HepG2 (cell line): ENCODE data around the gene THADA. TPM values are rescaled to one million over a fixed set of nuclear protein-coding genes. Genes with fewer than 3 reads are reported as not detected.

Experiments
- ATF5 ChIP-seq: sonication (generic); formaldehyde crosslinking; IDR thresholded peaks from 2 replicates; pipeline ENCODE4 v1.4.0; 2020; ENCODE audit warnings: mild to moderate bottlenecking, low read depth, missing genetic modification reagents
- ELF4 ChIP-seq: sonication (generic); formaldehyde crosslinking; IDR thresholded peaks from 2 replicates; pipeline ENCODE4 v1.5.0; 2020; ENCODE audit warnings: missing genetic modification reagents, mild to moderate bottlenecking, moderate library complexity, borderline replicate concordance
- FOXK1 ChIP-seq: sonication (generic); formaldehyde crosslinking; IDR thresholded peaks from 2 replicates; pipeline ENCODE4 v1.4.0; 2020; ENCODE audit warnings: low read depth, missing genetic modification reagents, borderline replicate concordance
- FOXK2 ChIP-seq: fragments of 450-650 bp; IDR thresholded peaks from 2 replicates; pipeline ENCODE4 v1.6.1; 2016
- GATAD1 ChIP-seq: IDR thresholded peaks from 2 replicates; pipeline ENCODE4 v1.6.1; 2016; ENCODE audit warnings: missing genetic modification reagents, missing compliant biosample characterization
- HMG20A ChIP-seq: IDR thresholded peaks from 2 replicates; pipeline ENCODE4 v1.6.1; 2016; ENCODE audit warnings: borderline replicate concordance
- HOXD1 ChIP-seq: sonication (generic); formaldehyde crosslinking; IDR thresholded peaks from 2 replicates; pipeline ENCODE4 v1.5.0; 2020; ENCODE audit warnings: missing genetic modification reagents
- JUND ChIP-seq: sonication (generic); formaldehyde crosslinking; IDR thresholded peaks from 2 replicates; pipeline ENCODE4 v1.8.0; 2022; ENCODE audit warnings: mild to moderate bottlenecking, missing genetic modification reagents
- MNT ChIP-seq: fragments of 450-650 bp; IDR thresholded peaks from 2 replicates; pipeline ENCODE4 v1.6.1; 2016
- POLR2G ChIP-seq: fragments of 200-400 bp; formaldehyde crosslinking; IDR thresholded peaks from 2 replicates; pipeline ENCODE4 v1.6.1; 2018; ENCODE audit warnings: mild to moderate bottlenecking, low read depth, low read length, moderate library complexity
- PRMT3 ChIP-seq: sonication (generic); formaldehyde crosslinking; IDR thresholded peaks from 2 replicates; pipeline ENCODE4 v1.8.1; 2022; ENCODE audit warnings: low read depth, mild to moderate bottlenecking, moderate library complexity, missing genetic modification reagents, borderline replicate concordance
- RBAK ChIP-seq: sonication (generic); formaldehyde crosslinking; IDR thresholded peaks from 2 replicates; pipeline ENCODE4 v1.5.1; 2020; ENCODE audit warnings: mild to moderate bottlenecking, missing genetic modification reagents
- SIX1 ChIP-seq: sonication (generic); formaldehyde crosslinking; IDR thresholded peaks from 2 replicates; pipeline ENCODE4 v1.4.0; 2020; ENCODE audit warnings: missing genetic modification reagents, borderline replicate concordance
- SOX5 ChIP-seq: IDR thresholded peaks from 2 replicates; pipeline ENCODE4 v1.6.1; 2016; ENCODE audit warnings: borderline replicate concordance
- STAG1 ChIP-seq: sonication (generic); formaldehyde crosslinking; IDR thresholded peaks from 2 replicates; pipeline ENCODE4 v1.4.0; 2020; ENCODE audit warnings: missing genetic modification reagents
- THAP9 ChIP-seq: sonication (generic); formaldehyde crosslinking; IDR thresholded peaks from 2 replicates; pipeline ENCODE4; 2020; ENCODE audit warnings: missing genetic modification reagents, mild to moderate bottlenecking, borderline replicate concordance
- U2AF2 ChIP-seq: fragments of 200-400 bp; formaldehyde crosslinking; IDR thresholded peaks from 2 replicates; pipeline ENCODE4 v1.6.1; 2017; ENCODE audit warnings: low read depth, mild to moderate bottlenecking, low read length
- UBTF ChIP-seq: sonication (generic); formaldehyde crosslinking; IDR thresholded peaks from 2 replicates; pipeline ENCODE4 v1.4.0; 2020; ENCODE audit warnings: mild to moderate bottlenecking, missing genetic modification reagents
- ZFP1 ChIP-seq: IDR thresholded peaks from 2 replicates; pipeline ENCODE4 v1.6.1; 2016
- ZNF124 ChIP-seq: sonication (generic); formaldehyde crosslinking; IDR thresholded peaks from 2 replicates; pipeline ENCODE4 v1.4.0; 2020; ENCODE audit warnings: missing genetic modification reagents
- ZNF264 ChIP-seq: sonication (generic); formaldehyde crosslinking; IDR thresholded peaks from 2 replicates; pipeline ENCODE4 v1.4.0; 2020; ENCODE audit warnings: missing genetic modification reagents
- polyA plus RNA-seq, 8 experiments: library from polyadenylated mRNA; depleted of rRNA in 3 of 8; stranded (reverse) in 7 of 8; unstranded in 1 of 8; fragments of >200 nt; fragmentation: Illumina TruSeq in 4 of 8; extraction: Trizol in 4 of 8; gene quantifications; 2 replicates each; pipeline versions ENCODE4 v1.2.1 to v1.2.3, GENCODE V29; 2011 to 2016; ENCODE audit warnings: low read depth in 4 of 8, missing spikeins in 1 of 8, mixed read lengths in 1 of 8; ENCODE audit not compliant: insufficient read depth in 1 of 8
- total RNA-seq, 5 experiments: library from RNA; depleted of rRNA; stranded (reverse); fragments of >200 nt; fragmentation: Illumina TruSeq; extraction: Trizol; gene quantifications; 2 replicates each; pipeline ENCODE4 v1.2.3, GENCODE V29; 2016; ENCODE audit warnings: low read depth in 1 of 5
- TF ChIP-seq, protein P1 (sequence below): sonication (generic); formaldehyde crosslinking; conservative IDR thresholded peaks from 2 replicates; pipeline ENCODE4 v1.8.0; 2022; ENCODE audit warnings: missing genetic modification reagents

THADA gene
- total and polyA plus RNA-seq, 2 of the 13 experiments (the other 11 are each of a cell fraction or from before 2014, with no cell fraction given): 12.7 to 21.7 TPM

DNA sequence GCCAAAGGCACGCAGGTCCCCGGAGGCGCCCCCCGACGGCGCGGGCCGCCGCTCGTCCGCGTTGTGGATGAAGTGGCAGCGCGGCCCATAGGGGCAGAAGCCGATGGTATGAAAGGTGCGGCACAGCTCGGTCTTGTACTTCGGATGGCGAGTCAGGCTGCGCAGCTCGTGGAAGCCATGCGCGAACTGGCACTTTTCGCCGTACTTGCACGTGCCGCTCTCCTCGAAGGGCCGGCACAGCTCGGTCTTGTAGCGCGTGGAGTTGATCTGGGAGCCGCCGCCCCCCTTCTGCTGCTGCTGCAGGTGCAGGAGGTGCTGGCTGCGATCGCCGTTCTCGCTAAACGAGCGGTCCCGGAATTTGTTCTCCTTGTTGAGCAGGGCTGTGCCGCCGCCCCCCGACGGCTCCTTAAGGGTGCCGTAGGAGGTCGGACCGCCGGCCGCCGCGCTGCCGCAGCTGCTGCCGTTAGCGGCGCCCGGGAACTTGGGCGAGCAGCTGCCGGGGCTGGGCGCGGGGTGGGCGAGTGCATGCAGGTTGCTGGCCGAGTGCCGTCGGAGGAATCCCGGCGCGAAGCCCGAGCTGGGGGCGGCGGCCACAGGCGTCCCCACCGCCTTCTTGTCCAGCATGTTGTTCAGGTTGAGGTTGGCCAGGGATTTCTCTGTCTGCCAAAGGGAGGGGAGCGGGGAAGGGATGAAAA is 370.6 kb downstream of the THADA start (continued):
- TF ChIP-seq PRMT3 (CRISPR knock-in tag): peak; percentile 32; the same call in 1 of the 2 replicates
- no peak for TF ChIP-seq SOX5
- TF ChIP-seq HOXD1 (CRISPR knock-in tag): 0 out of 2 replicates have a peak, but pooled peaks have one; percentile 11
- peak; percentile 24 for TF ChIP-seq UBTF
- no peak; the same call in 1 of the 2 replicates for TF ChIP-seq STAG1 (CRISPR knock-in tag)
- TF ChIP-seq SIX1 (CRISPR knock-in tag): no peak
- TF ChIP-seq ZNF264: no peak
- TF ChIP-seq, protein P1, sequence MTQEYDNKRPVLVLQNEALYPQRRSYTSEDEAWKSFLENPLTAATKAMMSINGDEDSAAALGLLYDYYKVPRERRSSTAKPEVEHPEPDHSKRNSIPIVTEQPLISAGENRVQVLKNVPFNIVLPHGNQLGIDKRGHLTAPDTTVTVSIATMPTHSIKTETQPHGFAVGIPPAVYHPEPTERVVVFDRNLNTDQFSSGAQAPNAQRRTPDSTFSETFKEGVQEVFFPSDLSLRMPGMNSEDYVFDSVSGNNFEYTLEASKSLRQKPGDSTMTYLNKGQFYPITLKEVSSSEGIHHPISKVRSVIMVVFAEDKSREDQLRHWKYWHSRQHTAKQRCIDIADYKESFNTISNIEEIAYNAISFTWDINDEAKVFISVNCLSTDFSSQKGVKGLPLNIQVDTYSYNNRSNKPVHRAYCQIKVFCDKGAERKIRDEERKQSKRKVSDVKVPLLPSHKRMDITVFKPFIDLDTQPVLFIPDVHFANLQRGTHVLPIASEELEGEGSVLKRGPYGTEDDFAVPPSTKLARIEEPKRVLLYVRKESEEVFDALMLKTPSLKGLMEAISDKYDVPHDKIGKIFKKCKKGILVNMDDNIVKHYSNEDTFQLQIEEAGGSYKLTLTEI (CRISPR knock-in tag): no peak
- no peak for TF ChIP-seq THAP9
- no peak for TF ChIP-seq ZFP1 (CRISPR knock-in tag)
- TF ChIP-seq FOXK2: no peak
- TF ChIP-seq ZNF124 (CRISPR knock-in tag): no peak
- no peak; the same call in 1 of the 2 replicates for TF ChIP-seq HMG20A (CRISPR knock-in tag)
- TF ChIP-seq JUND (CRISPR knock-in tag): no peak
- TF ChIP-seq ATF5 (CRISPR knock-in tag): no peak
- TF ChIP-seq ELF4: 0 out of 2 replicates have a peak, but pooled peaks have one; percentile 39
- TF ChIP-seq U2AF2: no peak
- peak; percentile 52; the same call in 1 of the 2 replicates for TF ChIP-seq MNT
- TF ChIP-seq POLR2G: peak; percentile 0; the same call in 1 of the 2 replicates
- TF ChIP-seq RBAK: no peak
- no peak for TF ChIP-seq FOXK1 (CRISPR knock-in tag)
- TF ChIP-seq GATAD1 (CRISPR knock-in tag): peak; percentile 49; the same call in 1 of the 2 replicates
